Endothelial cell (in vitro differentiated cells): ENCODE measurements around the gene MBTPS1. TPM values are rescaled to one million over a fixed set of nuclear protein-coding genes. Genes with fewer than 3 reads are reported as not detected.

ENCODE experiments used
- DNase-seq: peaks from one replicate; pipeline ENCODE4 v3.0.0; 2021; ENCODE audit warnings: low spot score
- H3K27ac Mint-ChIP-seq: one replicate; pipeline ENCODE4 v1.8.0; 2021; ENCODE audit warnings: mixed read lengths, inconsistent platforms; ENCODE audit not compliant: unreplicated experiment
- H3K27me3 Mint-ChIP-seq: one replicate; pipeline ENCODE4 v1.8.0; 2021; ENCODE audit warnings: mild to moderate bottlenecking, moderate library complexity, mixed read lengths, inconsistent platforms; ENCODE audit not compliant: unreplicated experiment
- H3K36me3 Mint-ChIP-seq: one replicate; pipeline ENCODE4 v1.8.0; 2021; ENCODE audit warnings: mild to moderate bottlenecking, low read depth, mixed read lengths, inconsistent platforms; ENCODE audit not compliant: unreplicated experiment
- H3K4me1 Mint-ChIP-seq: one replicate; pipeline ENCODE4 v1.8.0; 2021; ENCODE audit warnings: mild to moderate bottlenecking, mixed read lengths, inconsistent platforms; ENCODE audit not compliant: unreplicated experiment
- H3K4me3 Mint-ChIP-seq: one replicate; pipeline ENCODE4 v1.8.0; 2021; ENCODE audit warnings: mild to moderate bottlenecking, mixed read lengths, inconsistent platforms; ENCODE audit not compliant: unreplicated experiment
- H3K9me3 Mint-ChIP-seq: one replicate; pipeline ENCODE4 v1.8.0; 2021; ENCODE audit warnings: mixed read lengths, inconsistent platforms; ENCODE audit not compliant: unreplicated experiment
- CTCF ChIP-seq: fragments of 200-600 bp; sonication (generic); IDR thresholded peaks from one replicate; pipeline ENCODE4 v1.5.0; 2021; ENCODE audit warnings: antibody characterized with exemption; ENCODE audit not compliant: unreplicated experiment
- total RNA-seq: library from RNA; stranded (reverse); fragmentation: NEBNext Ultra II Directional; extraction: Animal tissue kit (Norgen Biotek cat#: 25700); gene quantifications from one replicate; pipeline ENCODE4 v1.2.1, GENCODE V29; 2021; ENCODE audit not compliant: unreplicated experiment

Gene MBTPS1
- total RNA-seq, 1 donor from 2014 or later, result 79.7 TPM

GRCh38 chr16:84141143-84141670 lies 24.5 kb upstream of the MBTPS1 start:
- Mint-ChIP-seq H3K4me1 (peaks cover 25% of the 10 kb centered on the region), H3K9me3 (no peaks in the 10 kb centered on the region), H3K36me3 (peaks cover 3% of the 10 kb centered on the region), H3K27ac (no peak overlapping the region), H3K4me3 (no peak overlapping the region), H3K27me3 (peaks cover 4% of the 10 kb centered on the region)
- TF ChIP-seq CTCF, result no peak
- DNase-seq, result no peak

GRCh38 chr16:84139628-84140258 lies 23.0 kb upstream of the MBTPS1 start:
- H3K4me3 Mint-ChIP-seq, result peak overlapping the region; percentile 47
- H3K9me3 Mint-ChIP-seq, result no peaks in the 10 kb centered on the region
- H3K4me1 Mint-ChIP-seq, result peaks cover 27% of the 10 kb centered on the region
- no peak for TF ChIP-seq CTCF
- H3K27ac Mint-ChIP-seq, result peak overlapping the region; percentile 59
- H3K36me3 Mint-ChIP-seq, result peaks cover 6% of the 10 kb centered on the region
- peaks cover 6% of the 10 kb centered on the region for H3K27me3 Mint-ChIP-seq
- no peak for DNase-seq

- no peak for DNase-seq
These were observed 22.3 kb upstream of the MBTPS1 start for GRCh38 chr16:84138824-84139627.

DNA sequence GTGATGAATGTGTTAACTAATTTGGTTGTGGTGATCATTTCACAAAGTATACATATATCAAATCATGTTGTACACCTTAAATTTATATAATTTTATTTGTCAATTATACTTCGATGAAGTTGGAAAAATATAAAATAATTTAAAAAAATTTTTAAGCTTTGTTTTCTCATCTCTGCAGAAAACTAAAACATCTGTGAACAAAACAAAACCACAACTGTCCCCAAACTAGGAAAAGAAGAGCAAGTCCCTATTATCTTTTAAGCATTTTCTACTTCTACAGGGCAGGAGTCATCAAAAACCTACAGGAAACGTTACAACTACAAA lies 21.7 kb upstream of the MBTPS1 start:
- peaks cover 7% of the 10 kb centered on the region for H3K27me3 Mint-ChIP-seq
- peaks cover 23% of the 10 kb centered on the region for H3K4me1 Mint-ChIP-seq
- H3K27ac Mint-ChIP-seq, result no peak overlapping the region
- H3K4me3 Mint-ChIP-seq, result no peak overlapping the region
- TF ChIP-seq CTCF, result no peak
- no peaks in the 10 kb centered on the region for H3K9me3 Mint-ChIP-seq
- H3K36me3 Mint-ChIP-seq, result peaks cover 6% of the 10 kb centered on the region
- DNase-seq, result no peak

More at GRCh38 chr16:84138824-84139627, 22.3 kb upstream of the MBTPS1 start:
- peaks cover 7% of the 10 kb centered on the region for H3K27me3 Mint-ChIP-seq
- H3K36me3 Mint-ChIP-seq, result peaks cover 6% of the 10 kb centered on the region
- peaks cover 23% of the 10 kb centered on the region for H3K4me1 Mint-ChIP-seq
- no peak for TF ChIP-seq CTCF
- no peaks in the 10 kb centered on the region for H3K9me3 Mint-ChIP-seq
- peak overlapping the region; percentile 4 for H3K27ac Mint-ChIP-seq
- no peak overlapping the region for H3K4me3 Mint-ChIP-seq
